ENCODE results near the gene SCRN1.

DNA sequence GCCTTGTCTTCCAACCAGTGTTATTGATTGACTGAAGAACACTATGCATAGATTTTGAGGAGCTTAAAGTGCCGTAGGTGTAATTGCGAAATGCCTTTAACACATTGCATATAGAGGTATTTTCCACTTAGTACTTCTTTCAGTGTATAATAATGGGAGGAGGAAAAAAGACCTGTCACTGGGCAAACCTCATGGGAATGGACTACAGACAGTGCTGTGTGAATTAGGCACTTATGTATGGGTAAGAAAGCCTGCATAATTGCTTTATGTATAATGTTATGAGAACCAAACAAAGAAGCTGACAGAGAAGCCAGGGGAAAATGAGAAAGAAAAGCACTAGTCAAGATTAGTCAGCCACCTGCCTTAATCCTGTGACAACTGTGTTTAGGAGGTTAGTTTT, 12.4 kb upstream of the SCRN1 start:
- TF ChIP-seq, protein P1, sequence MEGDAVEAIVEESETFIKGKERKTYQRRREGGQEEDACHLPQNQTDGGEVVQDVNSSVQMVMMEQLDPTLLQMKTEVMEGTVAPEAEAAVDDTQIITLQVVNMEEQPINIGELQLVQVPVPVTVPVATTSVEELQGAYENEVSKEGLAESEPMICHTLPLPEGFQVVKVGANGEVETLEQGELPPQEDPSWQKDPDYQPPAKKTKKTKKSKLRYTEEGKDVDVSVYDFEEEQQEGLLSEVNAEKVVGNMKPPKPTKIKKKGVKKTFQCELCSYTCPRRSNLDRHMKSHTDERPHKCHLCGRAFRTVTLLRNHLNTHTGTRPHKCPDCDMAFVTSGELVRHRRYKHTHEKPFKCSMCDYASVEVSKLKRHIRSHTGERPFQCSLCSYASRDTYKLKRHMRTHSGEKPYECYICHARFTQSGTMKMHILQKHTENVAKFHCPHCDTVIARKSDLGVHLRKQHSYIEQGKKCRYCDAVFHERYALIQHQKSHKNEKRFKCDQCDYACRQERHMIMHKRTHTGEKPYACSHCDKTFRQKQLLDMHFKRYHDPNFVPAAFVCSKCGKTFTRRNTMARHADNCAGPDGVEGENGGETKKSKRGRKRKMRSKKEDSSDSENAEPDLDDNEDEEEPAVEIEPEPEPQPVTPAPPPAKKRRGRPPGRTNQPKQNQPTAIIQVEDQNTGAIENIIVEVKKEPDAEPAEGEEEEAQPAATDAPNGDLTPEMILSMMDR (IDR thresholded peaks at IDR 0.05): no peak
- TF ChIP-seq POLR2A (IDR thresholded peaks at IDR 0.05): no peak

All from uterus (tissue), 2 donors.